Right renal cortex interstitium (tissue), 3 donors: ENCODE data around the gene ZNF200. TPM values are rescaled to one million over a fixed set of nuclear protein-coding genes. Genes with fewer than 3 reads are reported as not detected.
"Not testable (repeated sequence)": the region's sequence is repeated elsewhere in the genome, so short reads cannot be mapped to it uniquely, and the experiment has no call there.

Source experiments
- DNase-seq, 3 donors: peaks; one replicate each; pipeline ENCODE4 v3.0.0-alpha.2; 2013; ENCODE audit warnings: low read depth in 3 of 3, low spot score in 2 of 3
- polyA plus RNA-seq, 3 donors: library from polyadenylated mRNA; unstranded; fragments of 120-200 nt; gene quantifications; one replicate each; pipeline ENCODE4 v1.2.1, GENCODE V29; 2013; ENCODE audit not compliant: insufficient read length in 3 of 3

Gene ZNF200
- 10 to 100 TPM; 14.6 to 18.0 (median 15.4) TPM for polyA plus RNA-seq

- peak; percentile 89 to 92 (median 90) for DNase-seq
These were observed at the start of gene ZNF200 for GRCh38 chr16:3234857-3235561. TSS of gene ZNF200 (minus strand) at chr16:3235158. CDS start at chr16:3233755, 1,403 bp downstream.

- DNase-seq, result no peak
These were observed 48.8 kb upstream of the ZNF200 start for GRCh38 chr16:3283543-3284447.

- peak; percentile 93 to 96 (median 94) for DNase-seq
These were observed 48.0 kb upstream of the ZNF200 start, which contains the start of gene ZNF263 for GRCh38 chr16:3282730-3283542. TSS of gene ZNF263 (plus strand) at chr16:3283491. CDS start at chr16:3283819, 328 bp downstream.

- DNase-seq, result peak in 2 of 3 donors; percentile 29 to 67
These were observed 47.3 kb upstream of the ZNF200 start for GRCh38 chr16:3282103-3282729.

GRCh38 chr16:3281222-3281820 lies 46.4 kb upstream of the ZNF200 start:
- no peak for DNase-seq

- DNase-seq, result no peak
These were observed 41.7 kb upstream of the ZNF200 start for GRCh38 chr16:3276679-3277078.

GRCh38 chr16:3274947-3275346 lies 40.0 kb upstream of the ZNF200 start:
- DNase-seq, result no peak

GRCh38 chr16:3274490-3274889 lies 39.5 kb upstream of the ZNF200 start:
- DNase-seq, result no peak

- not testable (repeated sequence) for DNase-seq
These were observed 36.3 kb upstream of the ZNF200 start for GRCh38 chr16:3271281-3271680.

GRCh38 chr16:3270718-3271117 lies 35.8 kb upstream of the ZNF200 start:
- not testable (repeated sequence) for DNase-seq

- no peak for DNase-seq
These were observed 33.3 kb upstream of the ZNF200 start for GRCh38 chr16:3268294-3268693.

GRCh38 chr16:3266873-3267537 lies 32.0 kb upstream of the ZNF200 start:
- no peak for DNase-seq

- peak; percentile 80 to 96 (median 89) for DNase-seq
These were observed 29.4 kb upstream of the ZNF200 start for GRCh38 chr16:3264137-3265036.

- DNase-seq, result no peak
These were observed 27.6 kb upstream of the ZNF200 start for GRCh38 chr16:3262517-3262916.

GRCh38 chr16:3259836-3260235 lies 24.9 kb upstream of the ZNF200 start:
- DNase-seq, result no peak

- no peak for DNase-seq
These were observed 22.0 kb upstream of the ZNF200 start for GRCh38 chr16:3256866-3257465.

- no peak for DNase-seq
These were observed 21.3 kb upstream of the ZNF200 start, which contains the start of gene MEFV for GRCh38 chr16:3256146-3256865. TSS of gene MEFV (minus strand) at chr16:3256633. CDS start at chr16:3256587, 46 bp downstream.
